Body of pancreas (tissue), 4 donors: ENCODE data around the gene NANOS3.

Source experiments
- CTCF ChIP-seq, 7 experiments: fragments of 450-650 bp in 4 of 7; fragments of 200-600 bp in 3 of 7; sonication (generic) in 3 of 7; IDR thresholded peaks; one replicate each; pipeline ENCODE4 v1.5.1; 2016 to 2019; ENCODE audit warnings: antibody characterized with exemption in 7 of 7
- POLR2A ChIP-seq, 3 donors: fragments of 450-650 bp; IDR thresholded peaks; one replicate each; pipeline ENCODE4 v1.6.1; 2016; ENCODE audit warnings: antibody characterized with exemption in 3 of 3, mild to moderate bottlenecking in 2 of 3

DNA sequence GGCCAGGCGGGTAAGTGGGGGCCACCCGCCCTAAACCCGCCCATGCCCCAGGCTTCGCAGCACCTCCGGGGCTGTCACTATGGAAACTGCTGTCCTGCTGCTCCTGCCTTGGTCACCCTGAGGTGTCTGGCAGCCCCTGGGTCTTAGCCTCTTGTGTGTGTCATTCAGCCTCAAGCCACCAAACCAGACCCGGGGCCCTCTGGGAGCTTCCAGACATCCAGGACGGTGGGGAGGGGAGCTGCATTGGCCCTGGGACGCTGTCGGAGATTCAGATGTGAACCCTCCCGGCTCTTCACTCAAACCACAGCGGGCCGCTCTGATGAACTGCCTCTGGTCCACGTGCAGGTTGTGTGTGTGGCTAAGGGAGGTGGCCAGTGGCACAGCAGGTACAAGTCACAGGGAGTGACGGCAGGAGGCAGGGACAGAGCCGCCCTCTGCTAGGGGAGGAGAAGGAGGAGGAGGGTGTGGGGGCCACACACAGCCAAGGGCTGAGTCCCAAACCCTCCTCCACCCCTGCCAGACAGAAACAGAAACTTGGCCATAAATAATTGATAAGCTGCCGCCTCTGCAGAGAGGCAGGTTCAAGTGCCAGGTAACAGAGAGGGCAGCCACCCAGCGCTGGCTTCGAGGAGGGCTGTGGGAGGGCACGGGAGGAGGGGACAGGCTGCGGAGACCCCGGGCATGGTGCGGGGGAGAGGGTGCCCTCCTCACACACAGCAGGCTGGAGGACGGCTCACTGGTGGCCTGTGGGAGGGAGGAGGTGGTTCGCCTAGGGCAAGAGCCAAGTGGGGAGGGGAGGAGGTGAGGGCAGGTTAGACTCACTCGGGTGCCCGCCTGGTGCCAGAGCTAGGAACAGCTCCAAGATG, 8.0 kb downstream of the NANOS3 start:
- TF ChIP-seq CTCF (IDR thresholded peaks at IDR 0.05) (peak in 4 of 7 experiments; percentile 35 to 54 (median 43)), POLR2A (IDR thresholded peaks at IDR 0.05) (peak; percentile 82 to 93 (median 91))
